GM12878 (cell line): ENCODE measurements around the gene HOXD13. TPM values are rescaled to one million over a fixed set of nuclear protein-coding genes. Genes with fewer than 3 reads are reported as not detected.

Experiments used
- ATAC-seq: fragments of 200-7000 bp; cut with Tn5 transposase; 3 replicates; pipeline ENCODE4 v1.9.1; 2020; ENCODE audit warnings: mild to moderate bottlenecking, moderate library complexity
- BruUV-seq: library from RNA; stranded (reverse); fragments of 400-500 nt; replicated peaks from 2 replicates; lab custom pipeline; 2021; lab: Mats Ljungman, UMichigan
- CTCF ChIA-PET: fragments of 300-600 bp; sonication (Branson Sonifier 250); formaldehyde crosslinking; extraction: SDS; loops from one replicate; lab custom pipeline; 2021; ENCODE audit warnings: inconsistent platforms; lab: Yijun Ruan, JAX
- POLR2A ChIA-PET: fragments of 350-600 bp; formaldehyde crosslinking; extraction: SDS; loops from one replicate; lab custom pipeline; 2021; ENCODE audit warnings: inconsistent platforms; lab: Charles Lee
- RAD21 ChIA-PET: fragments of 300-600 bp; sonication (Branson Sonifier 250); formaldehyde crosslinking; loops from one replicate; lab custom pipeline; 2023; ENCODE audit warnings: antibody characterized with exemption; ENCODE audit not compliant: unreplicated experiment; lab: Charles Lee
- SMC1A ChIA-PET: fragments of 300-600 bp; sonication (Branson Sonifier 250); formaldehyde crosslinking; loops from one replicate; lab custom pipeline; 2023; ENCODE audit not compliant: unreplicated experiment, uncharacterized antibody; lab: Charles Lee
- DNase-seq: peaks from one replicate; pipeline ENCODE4 v3.0.0-alpha.2; 2011; ENCODE audit warnings: low read depth, low spot score
- FAIRE-seq: peaks from 3 replicates; lab custom pipeline; 2011; peaks lifted over from hg19 to GRCh38; lab: Jason Lieb, UNC
- H2AFZ ChIP-seq: 2 replicates; pipeline ENCODE4 v1.6.0; 2011; ENCODE audit warnings: low read depth, low read length, control low read depth; ENCODE audit not compliant: control insufficient read depth
- H3K27ac ChIP-seq: 2 replicates; pipeline ENCODE4 v1.5.1; 2011; ENCODE audit warnings: control low read depth; ENCODE audit not compliant: control insufficient read depth, insufficient read depth
- H3K27me3 ChIP-seq, 2 experiments: replicated peaks in 1 of 2; 2 replicates each; pipeline versions ENCODE4 v1.6.0 to v1.6.1; 2011; ENCODE audit warnings: low read length in 1 of 2; ENCODE audit not compliant: control insufficient read depth in 2 of 2, insufficient read depth in 2 of 2
- H3K36me3 ChIP-seq, 2 experiments: 2 replicates each; pipeline ENCODE4 v1.5.1; 2011; ENCODE audit warnings: low read length in 1 of 2; ENCODE audit not compliant: control insufficient read depth in 2 of 2, insufficient read depth in 2 of 2
- H3K4me1 ChIP-seq: 2 replicates; pipeline ENCODE4 v1.6.1; 2011; ENCODE audit warnings: mild to moderate bottlenecking, low read length, moderate library complexity, mixed read lengths; ENCODE audit not compliant: control insufficient read depth, insufficient read depth
- H3K4me2 ChIP-seq: 2 replicates; pipeline ENCODE4 v1.6.0; 2011; ENCODE audit warnings: control low read depth; ENCODE audit not compliant: control insufficient read depth, insufficient read depth
- H3K4me3 ChIP-seq: fragments of 200-600 bp; sonication (generic); 2 replicates; pipeline ENCODE4 v1.5.1; 2016
- H3K79me2 ChIP-seq: 2 replicates; pipeline ENCODE4 v1.6.0; 2011; ENCODE audit warnings: low read length; ENCODE audit not compliant: control insufficient read depth, insufficient read depth
- H3K9ac ChIP-seq: 2 replicates; pipeline ENCODE4 v1.8.0; 2011; ENCODE audit warnings: low read length, control low read depth, mixed read lengths; ENCODE audit not compliant: control insufficient read depth, insufficient read depth
- H3K9me3 ChIP-seq: replicated peaks from 3 replicates; pipeline ENCODE4 v1.5.1; 2011; ENCODE audit warnings: mild to moderate bottlenecking, low read length; ENCODE audit not compliant: control insufficient read depth, insufficient read depth
- H4K20me1 ChIP-seq: 2 replicates; pipeline ENCODE4 v1.6.0; 2011; ENCODE audit not compliant: control insufficient read depth, insufficient read depth
- CBX5 ChIP-seq: sonication (generic); IDR thresholded peaks from 2 replicates; pipeline ENCODE4 v1.6.1; 2016; ENCODE audit warnings: low read depth, moderate library complexity, mild to moderate bottlenecking, inconsistent platforms
- FOS ChIP-seq: IDR thresholded peaks from 3 replicates; pipeline ENCODE4 v1.6.1; 2011; ENCODE audit warnings: borderline replicate concordance; ENCODE audit not compliant: insufficient read length; ENCODE audit errors: extremely low read depth
- HDGF ChIP-seq: fragments of 450-650 bp; IDR thresholded peaks from 2 replicates; pipeline ENCODE4 v1.6.1; 2016; ENCODE audit warnings: antibody characterized with exemption
- IKZF1 ChIP-seq: fragments of 450-650 bp; conservative IDR thresholded peaks from 2 replicates; pipeline ENCODE4 v1.6.1; 2017; ENCODE audit warnings: antibody characterized with exemption, mild to moderate bottlenecking
- JUNB ChIP-seq: IDR thresholded peaks from 2 replicates; pipeline ENCODE4 v1.6.1; 2016; ENCODE audit warnings: antibody characterized with exemption, mild to moderate bottlenecking
- POLR2AphosphoS2 ChIP-seq: IDR thresholded peaks from 2 replicates; pipeline ENCODE4 v1.6.1; 2011; ENCODE audit warnings: low read depth, mild to moderate bottlenecking, low read length, improper control_type of control experiment, moderate library complexity
- PRDM15 ChIP-seq: fragments of 450-650 bp; formaldehyde crosslinking; IDR thresholded peaks from 2 replicates; pipeline ENCODE4 v1.4.0; 2020; ENCODE audit warnings: mild to moderate bottlenecking, moderate library complexity
- SMC3 ChIP-seq: IDR thresholded peaks from 2 replicates; pipeline ENCODE4 v1.6.1; 2011; ENCODE audit warnings: low read length, improper control_type of control experiment, borderline replicate concordance
- SREBF2 ChIP-seq: IDR thresholded peaks from 2 replicates; pipeline ENCODE4 v1.6.1; 2012; ENCODE audit warnings: mild to moderate bottlenecking, low read length
- STAT1 ChIP-seq: fragments of 450-650 bp; conservative IDR thresholded peaks from 2 replicates; pipeline ENCODE4 v1.6.1; 2014; ENCODE audit warnings: antibody characterized with exemption, mild to moderate bottlenecking
- TCF7 ChIP-seq: IDR thresholded peaks from 2 replicates; pipeline ENCODE4 v1.6.1; 2014; ENCODE audit warnings: antibody characterized with exemption, borderline replicate concordance
- ZNF217 ChIP-seq: fragments of 450-650 bp; IDR thresholded peaks from 2 replicates; pipeline ENCODE4 v1.6.1; 2017; ENCODE audit warnings: antibody characterized with exemption, mild to moderate bottlenecking
- ZNF622 ChIP-seq: fragments of 450-650 bp; IDR thresholded peaks from 2 replicates; pipeline ENCODE4 v1.6.1; 2017; ENCODE audit warnings: mild to moderate bottlenecking, inconsistent platforms
- WGBS: methylation state at CpG from one replicate; pipeline ENCODE4 v1.1.6; 2016; ENCODE audit warnings: low lambda C conversion rate; ENCODE audit not compliant: insufficient replicate concordance, insufficient coverage; ENCODE audit errors: missing lambda C conversion rate; 5-methylcytosine and 5-hydroxymethylcytosine counted together
- in situ Hi-C: fragments of 300-500 bp; cut with MboI; formaldehyde crosslinking; loops from 9 replicates; pipeline ENCODE4 v1.14.3; 2018; ENCODE audit warnings: mixed read lengths
- intact Hi-C: fragments of 100-400 bp; cut with micrococcal nuclease; formaldehyde crosslinking; loops from one replicate; pipeline ENCODE4 v1.14.2; 2022; ENCODE audit not compliant: unreplicated experiment
- polyA plus RNA-seq, 11 experiments: library from polyadenylated mRNA; depleted of rRNA in 4 of 11; unstranded in 6 of 11; stranded (reverse) in 5 of 11; fragments of >200 nt; fragmentation: Nextera tagmentation in 4 of 11; fragmentation: Illumina TruSeq in 1 of 11; extraction: Ambion mirVana in 4 of 11; extraction: Trizol in 1 of 11; gene quantifications; 1 replicate in 1 of 11; 2 replicates in 10 of 11; pipeline versions ENCODE4 v1.2.1 to v1.2.3, GENCODE V29; 2011 to 2016; ENCODE audit warnings: inconsistent platforms in 2 of 11, missing spikeins in 2 of 11, low read depth in 1 of 11
- total RNA-seq, 4 experiments: library from RNA; depleted of rRNA in 3 of 4; stranded (reverse); fragments of >200 nt in 3 of 4; fragmentation: Illumina TruSeq in 1 of 4; extraction: Trizol in 1 of 4; gene quantifications; 2 replicates each; pipeline versions ENCODE4 v1.2.1 to v1.2.3, GENCODE V29; 2013 to 2021
- TF ChIP-seq, protein P1 (sequence below): fragments of 150-350 bp; IDR thresholded peaks from 2 replicates; pipeline ENCODE4 v1.6.1; 2016; ENCODE audit warnings: low read depth, low read length

Gene HOXD13
- total and polyA plus RNA-seq, 10 of the 15 experiments (the other 5 are each of a cell fraction or from before 2014, with no cell fraction given), result not detected

GRCh38 chr2:176105078-176105729 is 12.7 kb downstream of the HOXD13 start:
- no peak for DNase-seq
- TF ChIP-seq, protein P1, sequence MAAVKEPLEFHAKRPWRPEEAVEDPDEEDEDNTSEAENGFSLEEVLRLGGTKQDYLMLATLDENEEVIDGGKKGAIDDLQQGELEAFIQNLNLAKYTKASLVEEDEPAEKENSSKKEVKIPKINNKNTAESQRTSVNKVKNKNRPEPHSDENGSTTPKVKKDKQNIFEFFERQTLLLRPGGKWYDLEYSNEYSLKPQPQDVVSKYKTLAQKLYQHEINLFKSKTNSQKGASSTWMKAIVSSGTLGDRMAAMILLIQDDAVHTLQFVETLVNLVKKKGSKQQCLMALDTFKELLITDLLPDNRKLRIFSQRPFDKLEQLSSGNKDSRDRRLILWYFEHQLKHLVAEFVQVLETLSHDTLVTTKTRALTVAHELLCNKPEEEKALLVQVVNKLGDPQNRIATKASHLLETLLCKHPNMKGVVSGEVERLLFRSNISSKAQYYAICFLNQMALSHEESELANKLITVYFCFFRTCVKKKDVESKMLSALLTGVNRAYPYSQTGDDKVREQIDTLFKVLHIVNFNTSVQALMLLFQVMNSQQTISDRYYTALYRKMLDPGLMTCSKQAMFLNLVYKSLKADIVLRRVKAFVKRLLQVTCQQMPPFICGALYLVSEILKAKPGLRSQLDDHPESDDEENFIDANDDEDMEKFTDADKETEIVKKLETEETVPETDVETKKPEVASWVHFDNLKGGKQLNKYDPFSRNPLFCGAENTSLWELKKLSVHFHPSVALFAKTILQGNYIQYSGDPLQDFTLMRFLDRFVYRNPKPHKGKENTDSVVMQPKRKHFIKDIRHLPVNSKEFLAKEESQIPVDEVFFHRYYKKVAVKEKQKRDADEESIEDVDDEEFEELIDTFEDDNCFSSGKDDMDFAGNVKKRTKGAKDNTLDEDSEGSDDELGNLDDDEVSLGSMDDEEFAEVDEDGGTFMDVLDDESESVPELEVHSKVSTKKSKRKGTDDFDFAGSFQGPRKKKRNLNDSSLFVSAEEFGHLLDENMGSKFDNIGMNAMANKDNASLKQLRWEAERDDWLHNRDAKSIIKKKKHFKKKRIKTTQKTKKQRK, result no peak
- TF ChIP-seq STAT1 (no peak), POLR2AphosphoS2 (no peak), FOS (no peak), SREBF2 (no peak), PRDM15 (CRISPR knock-in tag) (no peak), SMC3 (no peak), HDGF (no peak), ZNF622 (no peak), CBX5 (no peak), TCF7 (no peak), ZNF217 (no peak), JUNB (no peak), IKZF1 (no peak)
- Histone ChIP-seq H2AFZ (no peak overlapping the region), H3K36me3 (no peaks in the 10 kb centered on the region), H3K27me3 (peaks cover 18 to 39% of the 10 kb centered on the region in 2 experiments), H3K27ac (no peak overlapping the region), H3K4me1 (no peaks in the 10 kb centered on the region), H3K4me2 (no peak overlapping the region), H3K79me2 (no peaks in the 10 kb centered on the region), H4K20me1 (no peaks in the 10 kb centered on the region), H3K4me3 (no peak overlapping the region), H3K9ac (no peak overlapping the region), H3K9me3 (peaks cover 3% of the 10 kb centered on the region; the same call in 1 of the 3 replicates)
- WGBS, result 38% methylated on average over 21 of the region's 25 CpGs
- CTCF ChIA-PET, result no interaction called here
- in situ Hi-C loops (no loop called here), intact Hi-C loops (no loop called here)
- no peak for ATAC-seq
- POLR2A ChIA-PET, result no interaction called here
- SMC1A ChIA-PET, result no interaction called here
- RAD21 ChIA-PET, result no interaction called here
- no peak for FAIRE-seq
- no TSS peak for BruUV-seq
